ENCODE data around the gene DSC3.
"Not testable (repeated sequence)": the region's sequence is repeated elsewhere in the genome, so short reads cannot be mapped to it uniquely, and the experiment has no call there.

The DSC3 gene

DNA sequence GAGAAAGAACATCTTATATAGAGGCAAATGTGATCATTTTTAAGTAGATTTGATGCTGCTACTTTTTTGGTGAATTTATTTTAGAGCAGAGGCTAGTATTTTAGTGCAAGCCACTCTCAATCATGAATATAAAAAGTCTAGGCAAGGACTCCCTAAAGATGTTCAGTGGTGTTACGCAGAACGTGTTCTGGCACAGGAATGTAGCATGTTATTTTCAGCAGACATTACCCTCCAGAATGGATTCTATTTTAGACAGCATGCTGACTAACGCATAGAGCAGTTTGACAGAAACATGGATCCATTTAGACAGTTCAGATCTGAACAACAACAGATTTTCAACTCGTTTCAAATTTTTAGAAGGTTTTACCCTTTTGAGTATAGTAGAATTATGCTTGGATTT lies 54.1 kb downstream of the DSC3 start:
- DNase-seq (ENCODE audit: low read depth), result no peak
- no peak overlapping the region for H3K4me3 ChIP-seq (ENCODE audit: low read depth, low read length)
- TF ChIP-seq, protein P1, sequence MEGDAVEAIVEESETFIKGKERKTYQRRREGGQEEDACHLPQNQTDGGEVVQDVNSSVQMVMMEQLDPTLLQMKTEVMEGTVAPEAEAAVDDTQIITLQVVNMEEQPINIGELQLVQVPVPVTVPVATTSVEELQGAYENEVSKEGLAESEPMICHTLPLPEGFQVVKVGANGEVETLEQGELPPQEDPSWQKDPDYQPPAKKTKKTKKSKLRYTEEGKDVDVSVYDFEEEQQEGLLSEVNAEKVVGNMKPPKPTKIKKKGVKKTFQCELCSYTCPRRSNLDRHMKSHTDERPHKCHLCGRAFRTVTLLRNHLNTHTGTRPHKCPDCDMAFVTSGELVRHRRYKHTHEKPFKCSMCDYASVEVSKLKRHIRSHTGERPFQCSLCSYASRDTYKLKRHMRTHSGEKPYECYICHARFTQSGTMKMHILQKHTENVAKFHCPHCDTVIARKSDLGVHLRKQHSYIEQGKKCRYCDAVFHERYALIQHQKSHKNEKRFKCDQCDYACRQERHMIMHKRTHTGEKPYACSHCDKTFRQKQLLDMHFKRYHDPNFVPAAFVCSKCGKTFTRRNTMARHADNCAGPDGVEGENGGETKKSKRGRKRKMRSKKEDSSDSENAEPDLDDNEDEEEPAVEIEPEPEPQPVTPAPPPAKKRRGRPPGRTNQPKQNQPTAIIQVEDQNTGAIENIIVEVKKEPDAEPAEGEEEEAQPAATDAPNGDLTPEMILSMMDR (IDR thresholded peaks at IDR 0.05; ENCODE audit: low read depth, low read length, missing control alignments), result no peak
- in situ Hi-C loops (cut with HindIII; ENCODE audit: low sequenced_read_pairs), result no loop called here

- DNase-seq (ENCODE audit: low read depth), result no peak
- in situ Hi-C loops (cut with HindIII; ENCODE audit: low sequenced_read_pairs), result no loop called here
- no peak overlapping the region for H3K4me3 ChIP-seq (ENCODE audit: low read depth, low read length)
- TF ChIP-seq, protein P1 (IDR thresholded peaks at IDR 0.05; ENCODE audit: low read depth, low read length, missing control alignments), result no peak
Measured at GRCh38 chr18:30987467-30988241, 54.9 kb downstream of the DSC3 start.

DNA sequence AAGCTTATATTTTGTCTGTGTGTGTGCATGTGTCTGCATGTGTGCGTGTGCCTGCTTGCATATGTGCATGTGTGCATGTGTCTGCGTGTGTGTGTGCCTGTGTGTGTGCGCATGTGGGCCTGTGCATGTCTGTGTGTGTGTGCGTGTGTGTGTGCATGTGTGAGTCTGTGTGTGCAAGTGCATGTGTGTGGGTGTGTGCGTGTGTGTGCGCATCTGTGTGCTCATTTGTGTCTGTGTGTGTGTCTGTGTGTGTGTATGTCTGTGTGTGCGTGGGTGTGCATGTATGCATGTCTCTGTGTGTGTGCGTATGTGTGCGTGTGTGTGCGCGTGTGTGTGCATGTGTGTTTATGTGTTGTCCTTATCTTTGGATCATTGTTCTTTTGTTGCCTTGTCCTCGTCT lies 56.8 kb downstream of the DSC3 start:
- no peak overlapping the region for H3K4me3 ChIP-seq (ENCODE audit: low read depth, low read length)
- DNase-seq (ENCODE audit: low read depth), result no peak
- TF ChIP-seq, protein P1 (IDR thresholded peaks at IDR 0.05; ENCODE audit: low read depth, low read length, missing control alignments), result no peak
- in situ Hi-C loops (cut with HindIII; ENCODE audit: low sequenced_read_pairs), result no loop called here

DNA sequence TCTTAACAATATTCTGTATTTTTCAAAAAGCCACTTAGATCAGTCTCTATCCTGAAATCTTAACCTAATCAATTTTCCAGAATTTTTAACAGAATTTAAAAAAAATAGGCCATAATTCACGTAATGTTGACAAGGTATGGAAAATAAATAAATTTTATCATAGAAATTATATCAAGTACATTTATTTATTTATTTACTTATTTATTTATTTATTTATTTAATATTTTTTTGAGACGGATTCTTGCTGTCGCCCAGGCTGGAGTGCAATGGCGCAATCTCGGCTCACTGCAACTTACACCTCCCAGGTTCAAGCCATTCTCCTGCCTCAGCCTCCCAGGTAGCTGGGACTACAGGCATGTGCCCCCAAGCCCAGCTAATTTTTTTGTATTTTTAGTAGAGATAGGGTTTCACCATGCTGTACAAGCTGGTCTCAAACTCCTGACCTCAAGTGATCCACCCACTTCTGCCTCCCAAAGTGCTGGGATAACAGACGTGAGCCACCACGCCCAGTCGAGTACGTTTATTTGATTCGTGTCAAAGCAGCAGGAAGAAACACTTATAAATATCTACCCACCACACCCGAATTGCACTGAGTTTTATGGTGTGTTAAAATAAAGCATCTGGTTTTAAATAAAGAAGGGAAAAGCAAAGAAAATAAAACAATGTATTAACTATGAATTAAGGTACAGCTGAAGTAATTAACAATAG lies 60.1 kb downstream of the DSC3 start:
- DNase-seq (ENCODE audit: low read depth), result no peak
- in situ Hi-C loops (cut with HindIII; ENCODE audit: low sequenced_read_pairs), result no loop called here
- no peak overlapping the region for H3K4me3 ChIP-seq (ENCODE audit: low read depth, low read length)
- TF ChIP-seq, protein P1 (IDR thresholded peaks at IDR 0.05; ENCODE audit: low read depth, low read length, missing control alignments), result no peak

DNA sequence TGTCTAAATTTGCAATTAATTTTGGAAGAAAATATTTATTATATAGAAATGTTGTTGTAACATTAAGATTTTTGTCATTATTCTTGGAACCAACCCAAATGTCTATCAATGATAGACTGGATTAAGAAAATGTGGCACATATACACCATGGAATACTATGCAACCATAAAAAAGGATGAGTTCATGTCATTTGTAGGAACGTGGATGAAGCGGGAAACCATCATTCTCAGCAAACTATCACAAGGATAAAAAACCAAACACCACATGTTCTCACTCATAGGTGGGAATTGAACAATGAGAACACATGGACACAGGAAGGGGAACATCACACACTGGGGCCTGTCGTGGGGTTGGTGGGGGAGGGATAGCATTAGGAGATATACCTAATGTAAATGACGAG lies 64.5 kb downstream of the DSC3 start:
- DNase-seq (ENCODE audit: low read depth); in situ Hi-C loops (cut with HindIII; ENCODE audit: low sequenced_read_pairs); H3K4me3 ChIP-seq (ENCODE audit: low read depth, low read length): not testable (repeated sequence)

GRCh38 chr18:30971338-30971956 lies 71.1 kb downstream of the DSC3 start:
- peak; percentile 23 for DNase-seq (ENCODE audit: low read depth)
- in situ Hi-C loops (cut with HindIII; ENCODE audit: low sequenced_read_pairs), result no loop called here
- no peak overlapping the region for H3K4me3 ChIP-seq (ENCODE audit: low read depth, low read length)
- TF ChIP-seq, protein P1 (IDR thresholded peaks at IDR 0.05; ENCODE audit: low read depth, low read length, missing control alignments), result peak; percentile 20
